GM12864 (cell line): ENCODE results near the gene CSNK1A1.

Experiments used
- DNase-seq: peaks from one replicate; pipeline ENCODE4 v3.0.0-alpha.2; 2011; ENCODE audit warnings: low read depth
- H3K4me3 ChIP-seq: 2 replicates; pipeline ENCODE4 v1.5.1; 2011; ENCODE audit warnings: mild to moderate bottlenecking, low read depth, low read length, control low read depth
- TF ChIP-seq, protein P1 (sequence below): IDR thresholded peaks from 2 replicates; pipeline ENCODE4 v1.5.1; 2011; ENCODE audit warnings: low read depth, mild to moderate bottlenecking, moderate library complexity, low read length, control low read depth, inconsistent platforms; ENCODE audit errors: missing control alignments

CSNK1A1 gene

DNA sequence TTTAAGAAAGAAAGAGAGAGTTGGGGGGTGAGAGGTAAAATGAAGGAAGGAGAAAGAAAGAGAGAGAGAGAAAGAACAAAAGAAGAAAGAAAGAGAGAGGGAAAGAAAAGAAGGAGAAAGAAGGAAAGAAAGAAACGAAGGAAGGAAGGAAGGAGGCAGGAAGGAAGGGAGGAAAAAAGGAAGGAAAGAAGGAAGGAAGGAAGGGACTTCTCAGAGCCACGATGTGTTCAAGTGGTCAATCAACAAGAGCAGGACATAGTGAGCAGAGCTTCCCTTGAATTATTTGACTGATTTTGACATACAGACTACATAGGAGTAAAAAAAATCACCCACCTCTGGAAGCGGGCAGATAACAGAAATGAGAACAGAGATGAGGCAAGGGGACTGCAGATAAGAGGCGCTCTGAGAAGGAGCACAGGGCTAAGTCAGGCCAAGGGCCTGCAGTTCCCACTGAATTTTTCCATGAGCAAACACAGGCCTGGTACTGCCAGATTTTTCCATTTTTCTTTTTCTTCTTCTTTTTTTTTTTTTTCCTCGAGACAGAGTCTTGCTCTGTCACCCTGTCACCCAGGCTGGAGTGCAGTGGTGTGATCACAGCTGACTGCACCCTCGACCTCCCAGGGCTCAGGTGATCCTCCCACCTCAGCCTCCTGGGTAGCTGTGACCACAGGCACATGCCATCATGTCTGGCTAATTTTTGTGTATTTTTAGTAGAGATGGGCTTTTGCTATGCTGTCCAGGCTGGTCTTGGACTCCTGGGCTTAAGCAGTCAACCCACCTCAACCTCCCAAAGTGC lies 94.4 kb downstream of the CSNK1A1 start:
- TF ChIP-seq, protein P1, sequence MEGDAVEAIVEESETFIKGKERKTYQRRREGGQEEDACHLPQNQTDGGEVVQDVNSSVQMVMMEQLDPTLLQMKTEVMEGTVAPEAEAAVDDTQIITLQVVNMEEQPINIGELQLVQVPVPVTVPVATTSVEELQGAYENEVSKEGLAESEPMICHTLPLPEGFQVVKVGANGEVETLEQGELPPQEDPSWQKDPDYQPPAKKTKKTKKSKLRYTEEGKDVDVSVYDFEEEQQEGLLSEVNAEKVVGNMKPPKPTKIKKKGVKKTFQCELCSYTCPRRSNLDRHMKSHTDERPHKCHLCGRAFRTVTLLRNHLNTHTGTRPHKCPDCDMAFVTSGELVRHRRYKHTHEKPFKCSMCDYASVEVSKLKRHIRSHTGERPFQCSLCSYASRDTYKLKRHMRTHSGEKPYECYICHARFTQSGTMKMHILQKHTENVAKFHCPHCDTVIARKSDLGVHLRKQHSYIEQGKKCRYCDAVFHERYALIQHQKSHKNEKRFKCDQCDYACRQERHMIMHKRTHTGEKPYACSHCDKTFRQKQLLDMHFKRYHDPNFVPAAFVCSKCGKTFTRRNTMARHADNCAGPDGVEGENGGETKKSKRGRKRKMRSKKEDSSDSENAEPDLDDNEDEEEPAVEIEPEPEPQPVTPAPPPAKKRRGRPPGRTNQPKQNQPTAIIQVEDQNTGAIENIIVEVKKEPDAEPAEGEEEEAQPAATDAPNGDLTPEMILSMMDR: no peak
- no peak overlapping the region for H3K4me3 ChIP-seq
- DNase-seq: no peak

DNA sequence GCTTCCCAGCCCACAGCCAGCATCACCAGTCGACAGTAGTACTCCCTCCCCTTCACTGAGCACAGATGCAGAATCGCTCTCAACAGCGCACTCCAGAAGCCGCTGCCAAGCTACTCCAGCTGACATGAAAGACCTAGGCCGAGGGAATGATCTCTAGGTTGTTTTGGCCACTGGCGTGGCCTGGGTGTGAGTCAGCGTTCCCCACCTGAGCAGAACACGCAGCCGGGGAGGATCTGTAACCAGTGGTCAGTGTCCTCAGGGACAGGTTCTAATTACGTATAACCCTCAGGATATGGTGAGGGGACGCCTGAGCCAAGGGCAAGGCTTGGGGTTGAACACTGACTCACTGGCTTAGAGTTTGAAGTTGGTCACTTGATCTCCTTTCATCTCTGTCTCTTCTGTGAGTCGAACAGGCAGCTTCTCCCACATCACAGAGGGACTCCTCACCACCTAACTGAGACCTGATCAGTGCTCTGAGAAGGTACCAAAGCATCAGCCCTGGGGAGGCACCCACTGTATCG lies 95.3 kb downstream of the CSNK1A1 start:
- TF ChIP-seq, protein P1: no peak
- no peak overlapping the region for H3K4me3 ChIP-seq
- DNase-seq: no peak

DNA sequence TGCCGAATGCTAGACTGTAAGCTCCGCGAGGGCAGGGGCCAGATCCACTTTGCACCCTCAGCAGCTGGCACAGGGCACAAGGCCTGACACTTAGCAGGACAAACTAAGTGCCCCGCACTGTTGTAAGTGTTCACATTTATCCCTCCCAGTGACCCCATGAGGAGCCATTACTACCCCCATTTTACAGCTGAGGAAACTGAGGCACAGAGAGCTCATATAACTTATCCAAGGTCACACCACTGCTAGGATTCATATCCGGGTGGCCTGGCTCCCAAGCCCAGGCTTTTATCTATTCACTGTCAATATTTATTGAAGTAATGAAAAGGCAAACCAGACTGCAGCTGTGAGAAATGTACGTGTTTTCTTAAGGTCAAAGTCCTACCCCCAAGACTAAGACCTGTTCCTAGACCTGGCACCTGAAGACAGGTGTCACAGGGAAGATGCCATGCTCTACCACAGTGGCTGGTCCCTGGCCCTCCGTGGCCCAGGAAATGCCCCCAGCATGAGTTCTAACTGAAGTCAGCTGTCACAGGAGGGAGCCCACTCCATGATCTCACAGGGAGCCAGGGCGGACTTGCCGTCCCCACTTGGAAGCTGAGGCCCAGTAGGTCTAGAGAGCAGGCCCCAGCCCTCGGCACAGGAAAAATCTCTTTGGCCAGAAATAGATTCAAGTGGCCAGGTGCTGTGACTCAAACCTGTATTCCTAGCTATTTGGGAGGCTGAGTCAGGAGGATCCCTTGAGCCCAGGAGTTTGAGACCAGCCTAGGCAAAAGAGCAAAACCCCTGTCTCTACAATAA lies 97.4 kb downstream of the CSNK1A1 start:
- no peak for DNase-seq
- TF ChIP-seq, protein P1: no peak
- no peak overlapping the region for H3K4me3 ChIP-seq

DNA sequence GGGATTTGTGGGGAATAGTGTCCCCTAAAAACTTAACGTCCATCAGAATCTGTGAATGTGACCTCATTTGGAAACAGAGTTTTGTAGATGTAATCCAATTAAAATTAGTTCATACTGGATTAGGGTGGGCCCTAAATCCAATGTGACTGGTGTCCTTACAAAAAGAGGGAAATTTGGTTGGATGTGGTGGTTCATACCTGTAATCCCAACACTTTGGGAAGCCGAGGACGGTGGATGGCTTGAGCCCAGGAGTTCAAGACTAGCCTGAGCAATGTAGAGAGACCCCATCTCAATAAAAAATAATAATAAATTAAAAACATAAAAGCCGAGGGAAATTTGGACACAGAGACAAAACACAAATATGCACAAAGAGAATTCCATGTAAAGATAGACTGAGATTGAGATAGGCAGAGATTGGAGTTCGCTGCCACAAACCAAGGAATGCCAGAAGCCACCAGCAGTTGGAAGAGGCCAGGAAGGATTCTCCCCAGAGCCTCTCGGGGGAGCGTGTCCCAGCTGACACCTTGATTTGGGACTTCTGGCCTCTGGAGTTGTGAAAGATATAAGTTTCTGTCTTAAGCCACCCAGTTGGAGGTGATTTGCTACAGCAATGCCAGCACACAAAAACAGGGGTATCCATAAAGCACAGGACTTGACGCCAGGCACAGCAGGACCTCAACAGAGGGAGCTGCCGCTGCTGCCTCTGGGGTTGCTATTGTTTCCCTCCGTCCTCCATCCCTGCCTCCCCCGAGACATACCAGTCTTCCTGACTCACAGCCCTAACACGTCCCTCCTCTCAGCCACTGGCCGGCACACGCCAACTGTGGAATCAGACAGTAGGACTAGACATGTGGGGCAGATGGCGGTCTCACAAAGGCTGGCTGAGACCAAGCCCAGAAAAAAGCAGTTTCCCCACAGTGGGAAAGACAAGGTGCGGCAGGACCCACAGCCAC lies 98.3 kb downstream of the CSNK1A1 start:
- H3K4me3 ChIP-seq: no peak overlapping the region
- DNase-seq: no peak
- TF ChIP-seq, protein P1: no peak

DNA sequence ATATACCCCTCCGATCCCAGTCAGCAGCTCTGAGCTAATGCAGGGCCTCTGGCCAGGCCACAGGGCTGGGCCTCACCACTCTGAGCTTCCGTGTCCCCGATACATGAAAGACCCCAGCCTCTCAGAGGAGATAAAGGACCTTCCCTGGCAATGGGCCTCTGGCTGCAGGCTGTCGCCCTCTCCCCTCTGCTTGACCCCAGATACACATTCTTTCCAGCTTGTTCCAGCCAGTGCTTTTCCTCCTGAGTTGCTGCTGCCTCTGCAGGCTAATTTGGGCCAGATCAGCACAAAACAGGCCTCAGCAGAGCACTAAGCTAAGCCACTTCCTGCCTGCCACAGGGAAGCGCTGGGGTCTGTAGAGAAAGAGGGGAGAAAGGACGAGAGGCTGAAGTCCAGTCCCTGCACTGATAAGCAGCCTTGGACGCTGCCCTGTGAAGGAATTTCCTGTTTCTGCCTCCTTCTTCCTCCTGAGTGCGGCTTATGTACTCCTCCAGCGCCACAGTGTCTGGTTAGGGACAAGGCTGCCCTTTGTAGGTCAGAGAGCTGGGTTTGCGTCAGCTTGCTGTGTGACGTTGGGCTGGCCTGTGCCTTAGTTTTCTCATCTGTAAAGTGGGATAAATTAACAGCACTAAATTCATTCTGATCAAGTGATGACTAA lies 99.1 kb downstream of the CSNK1A1 start:
- no peak for DNase-seq
- TF ChIP-seq, protein P1: no peak
- H3K4me3 ChIP-seq: no peak overlapping the region

DNA sequence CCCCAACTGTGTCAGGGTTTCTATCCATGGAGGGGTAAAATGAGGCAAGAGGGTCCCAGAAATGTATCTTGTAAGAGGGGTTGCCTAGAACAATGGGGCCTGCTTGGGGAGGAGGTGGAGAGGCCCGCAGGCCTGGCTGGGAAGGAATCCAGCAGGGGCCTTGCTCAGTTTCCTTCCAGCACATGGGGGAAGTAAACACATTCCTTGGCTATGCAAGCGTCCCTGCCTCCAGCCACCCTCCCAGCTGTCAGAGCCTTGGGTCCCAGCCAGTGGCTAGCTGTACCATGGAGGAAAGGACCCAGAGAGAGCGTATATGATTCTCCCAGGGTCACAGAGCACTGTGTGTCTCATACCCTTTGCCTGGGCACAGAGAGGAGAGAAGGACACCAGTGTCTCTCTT lies 101.0 kb downstream of the CSNK1A1 start:
- H3K4me3 ChIP-seq: no peak overlapping the region
- DNase-seq: no peak
- TF ChIP-seq, protein P1: no peak
